ENCODE data around the gene FKBP10. TPM values are rescaled to one million over a fixed set of nuclear protein-coding genes. Genes with fewer than 3 reads are reported as not detected.

FKBP10 gene
- total and polyA plus RNA-seq, 2 donors (not counting 3 experiments of a cell fraction or from before 2014, with no cell fraction given) = 168 to 377 TPM

DNA sequence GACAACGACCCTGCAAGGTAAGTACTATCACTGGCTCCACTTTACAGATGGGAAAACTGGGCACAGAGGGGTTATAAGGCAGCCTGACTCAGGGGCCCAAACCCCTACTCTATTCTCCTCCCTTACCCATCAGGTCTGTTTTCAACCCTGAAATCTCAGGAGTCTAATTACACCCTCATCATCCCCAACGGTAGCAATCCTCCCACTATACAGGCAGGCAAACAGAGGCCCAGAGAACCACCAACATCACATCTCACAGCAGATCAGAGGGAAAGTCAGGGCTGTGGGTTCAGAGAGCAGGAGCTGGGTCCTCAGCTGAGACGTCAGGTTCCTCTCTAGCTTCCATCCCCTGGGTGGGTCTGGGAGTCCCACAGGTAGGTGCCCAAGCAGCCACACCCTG lies 42.8 kb upstream of the FKBP10 start:
- CTCF ChIA-PET = interaction anchor here (1.4 to 5.7 kb wide), 2 partner anchors 17 to 42 kb away, joined by 3 to 25 read pairs; partner anchors contain the start of genes JUP and P3H4

GRCh38 chr17:41771389-41772206 lies 41.2 kb upstream of the FKBP10 start:
- Histone ChIP-seq H3K9me1 (replicated peaks; ENCODE audit: control insufficient read depth, extremely low read depth, insufficient read depth, low read length) (no peaks in the 10 kb centered on the region), H3K4me1 (ENCODE audit: control insufficient read depth, extremely low read depth, insufficient read depth, low read length) (peaks cover 33% of the 10 kb centered on the region), H2AFZ (ENCODE audit: low read depth, low read length) (no peak overlapping the region), H3K36me3 (ENCODE audit: control insufficient read depth in 2 of 2, extremely low read depth in 1 of 2, insufficient read depth in 2 of 2, low read length in 2 of 2) (peaks cover 11 to 56% of the 10 kb centered on the region in 2 experiments), H3K4me3 (replicated peaks in 1 of 3; ENCODE audit: insufficient read depth in 1 of 3, low read depth in 1 of 3, low read length in 3 of 3) (no peak overlapping the region), H3K79me2 (ENCODE audit: control insufficient read depth, insufficient read depth, low read length) (no peaks in the 10 kb centered on the region), H3K9me3 (replicated peaks; ENCODE audit: control insufficient read depth, insufficient read depth, low read length) (no peaks in the 10 kb centered on the region), H3K27me3 (ENCODE audit: control insufficient read depth in 2 of 2, insufficient read depth in 2 of 2, low read length in 2 of 2) (no peaks in the 10 kb centered on the region), H3K4me2 (ENCODE audit: insufficient read depth, low read length) (no peak overlapping the region), H3K9ac (replicated peaks; ENCODE audit: extremely low read depth, insufficient read depth, low read length) (no peak overlapping the region), H4K20me1 (replicated peaks; ENCODE audit: control insufficient read depth, extremely low read depth, insufficient read depth, low read length) (no peaks in the 10 kb centered on the region), H3K27ac (ENCODE audit: insufficient read depth, low read depth, low read length) (no peak overlapping the region)
- DNase-seq (ENCODE audit: low read depth, low spot score) = no peak
- intact Hi-C loops (cut with micrococcal nuclease) (loop anchor here (2.0 kb wide), 1 partner anchor 15 kb away; the partner anchor contains the start of gene JUP), dilution Hi-C loops (cut with MboI; ENCODE audit: extremely low pct_ligation_motif_present, low sequenced_read_pairs) (no loop called here)
- no peak for FAIRE-seq
- CTCF ChIA-PET = interaction anchor here (7.7 kb wide), 1 partner anchor 14 kb away, joined by 169 read pairs; the partner anchor contains the start of gene JUP
- POLR2A ChIA-PET = interaction anchor here (3.4 kb wide), 1 partner anchor 14 kb away, joined by 31 read pairs; the partner anchor contains the start of gene JUP
- BruUV-seq (replicated peaks) = no TSS peak
- TF ChIP-seq POLR2AphosphoS5 (IDR thresholded peaks at IDR 0.05; ENCODE audit: insufficient read depth, low read depth, low read length) (no peak), MYC (IDR thresholded peaks at IDR 0.05; ENCODE audit: low read depth, low read length) (no peak), EZH2 (IDR thresholded peaks at IDR 0.05; ENCODE audit: borderline replicate concordance, low read depth, low read length, severe bottlenecking) (no peak), GATA2 (IDR thresholded peaks at IDR 0.05; ENCODE audit: insufficient read depth, insufficient read length, low read depth, low read length) (no peak), POLR2A (IDR thresholded peaks at IDR 0.05; ENCODE audit: low read depth, low read length) (no peak), FOS (IDR thresholded peaks at IDR 0.05; ENCODE audit: borderline replicate concordance, insufficient read depth, low read length) (no peak), JUN (IDR thresholded peaks at IDR 0.05; ENCODE audit: borderline replicate concordance, insufficient read depth, insufficient read length, low read depth) (no peak)
- TF ChIP-seq, protein P1, sequence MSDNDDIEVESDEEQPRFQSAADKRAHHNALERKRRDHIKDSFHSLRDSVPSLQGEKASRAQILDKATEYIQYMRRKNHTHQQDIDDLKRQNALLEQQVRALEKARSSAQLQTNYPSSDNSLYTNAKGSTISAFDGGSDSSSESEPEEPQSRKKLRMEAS (IDR thresholded peaks at IDR 0.05; ENCODE audit: insufficient read depth, insufficient read length) = no peak
- TF ChIP-seq, protein P2, sequence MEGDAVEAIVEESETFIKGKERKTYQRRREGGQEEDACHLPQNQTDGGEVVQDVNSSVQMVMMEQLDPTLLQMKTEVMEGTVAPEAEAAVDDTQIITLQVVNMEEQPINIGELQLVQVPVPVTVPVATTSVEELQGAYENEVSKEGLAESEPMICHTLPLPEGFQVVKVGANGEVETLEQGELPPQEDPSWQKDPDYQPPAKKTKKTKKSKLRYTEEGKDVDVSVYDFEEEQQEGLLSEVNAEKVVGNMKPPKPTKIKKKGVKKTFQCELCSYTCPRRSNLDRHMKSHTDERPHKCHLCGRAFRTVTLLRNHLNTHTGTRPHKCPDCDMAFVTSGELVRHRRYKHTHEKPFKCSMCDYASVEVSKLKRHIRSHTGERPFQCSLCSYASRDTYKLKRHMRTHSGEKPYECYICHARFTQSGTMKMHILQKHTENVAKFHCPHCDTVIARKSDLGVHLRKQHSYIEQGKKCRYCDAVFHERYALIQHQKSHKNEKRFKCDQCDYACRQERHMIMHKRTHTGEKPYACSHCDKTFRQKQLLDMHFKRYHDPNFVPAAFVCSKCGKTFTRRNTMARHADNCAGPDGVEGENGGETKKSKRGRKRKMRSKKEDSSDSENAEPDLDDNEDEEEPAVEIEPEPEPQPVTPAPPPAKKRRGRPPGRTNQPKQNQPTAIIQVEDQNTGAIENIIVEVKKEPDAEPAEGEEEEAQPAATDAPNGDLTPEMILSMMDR (IDR thresholded peaks at IDR 0.05; ENCODE audit: extremely low read depth in 1 of 2, insufficient read depth in 1 of 2, low read depth in 1 of 2, low read length in 2 of 2) = no peak

More for the DNA sequence above, 42.8 kb upstream of the FKBP10 start:
- Histone ChIP-seq H3K4me1 (ENCODE audit: control insufficient read depth, extremely low read depth, insufficient read depth, low read length) (peaks cover 17% of the 10 kb centered on the region), H3K4me2 (ENCODE audit: insufficient read depth, low read length) (no peak overlapping the region), H3K4me3 (replicated peaks in 1 of 3; ENCODE audit: insufficient read depth in 1 of 3, low read depth in 1 of 3, low read length in 3 of 3) (no peak overlapping the region), H4K20me1 (replicated peaks; ENCODE audit: control insufficient read depth, extremely low read depth, insufficient read depth, low read length) (no peaks in the 10 kb centered on the region), H3K27me3 (ENCODE audit: control insufficient read depth in 2 of 2, insufficient read depth in 2 of 2, low read length in 2 of 2) (no peaks in the 10 kb centered on the region), H2AFZ (ENCODE audit: low read depth, low read length) (no peak overlapping the region), H3K79me2 (ENCODE audit: control insufficient read depth, insufficient read depth, low read length) (no peaks in the 10 kb centered on the region), H3K9ac (replicated peaks; ENCODE audit: extremely low read depth, insufficient read depth, low read length) (no peak overlapping the region), H3K9me1 (replicated peaks; ENCODE audit: control insufficient read depth, extremely low read depth, insufficient read depth, low read length) (no peaks in the 10 kb centered on the region), H3K36me3 (ENCODE audit: control insufficient read depth in 2 of 2, extremely low read depth in 1 of 2, insufficient read depth in 2 of 2, low read length in 2 of 2) (peaks cover 11 to 58% of the 10 kb centered on the region in 2 experiments), H3K27ac (ENCODE audit: insufficient read depth, low read depth, low read length) (no peak overlapping the region), H3K9me3 (replicated peaks; ENCODE audit: control insufficient read depth, insufficient read depth, low read length) (no peaks in the 10 kb centered on the region)
- intact Hi-C loops (cut with micrococcal nuclease) (no loop called here), dilution Hi-C loops (cut with MboI; ENCODE audit: extremely low pct_ligation_motif_present, low sequenced_read_pairs) (no loop called here)
- DNase-seq (ENCODE audit: low read depth, low spot score) = no peak
- no TSS peak for BruUV-seq (replicated peaks)
- TF ChIP-seq FOS (IDR thresholded peaks at IDR 0.05; ENCODE audit: borderline replicate concordance, insufficient read depth, low read length) = no peak
- no peak for FAIRE-seq
- POLR2A ChIA-PET = no interaction called here
